Natural killer cell (primary cell): ENCODE data around the gene GDF11. TPM values are rescaled to one million over a fixed set of nuclear protein-coding genes. Genes with fewer than 3 reads are reported as not detected.

Source experiments
- ATAC-seq, 3 donors: fragments of 150-1000 bp in 2 of 3; fragments of 200-7000 bp in 1 of 3; cut with Tn5 transposase; 1 replicate in 1 of 3; 2 replicates in 2 of 3; pipeline ENCODE4 v1.10.0; 2021; ENCODE audit warnings: mild to moderate bottlenecking in 2 of 3, moderate library complexity in 2 of 3
- DNase-seq, 2 donors: peaks; one replicate each; pipeline versions ENCODE4 v3.0.0 to v3.0.0-alpha.2; 2013 to 2021; ENCODE audit warnings: mixed read lengths in 1 of 2
- H3K27ac ChIP-seq: one replicate; pipeline ENCODE4 v1.5.1; 2013; ENCODE audit warnings: mild to moderate bottlenecking, low read length
- H3K27me3 ChIP-seq: one replicate; pipeline ENCODE4 v1.6.1; 2013; ENCODE audit warnings: low read length; ENCODE audit not compliant: control insufficient read depth, insufficient read depth
- H3K36me3 ChIP-seq: one replicate; pipeline ENCODE4 v1.6.1; 2013; ENCODE audit warnings: low read length; ENCODE audit not compliant: control insufficient read depth, insufficient read depth
- H3K4me1 ChIP-seq: one replicate; pipeline ENCODE4 v1.6.1; 2013; ENCODE audit warnings: low read length; ENCODE audit not compliant: control insufficient read depth, insufficient read depth
- H3K4me3 ChIP-seq: one replicate; pipeline ENCODE4 v1.5.1; 2013; ENCODE audit warnings: low read length
- H3K9me3 ChIP-seq: one replicate; pipeline ENCODE4 v1.6.1; 2013; ENCODE audit warnings: low read length; ENCODE audit not compliant: control insufficient read depth, insufficient read depth
- H3K27ac Mint-ChIP-seq, 2 donors: one replicate each; pipeline ENCODE4 v1.8.0; 2022; ENCODE audit warnings: mild to moderate bottlenecking in 2 of 2, mixed read lengths in 2 of 2, moderate library complexity in 1 of 2
- H3K27me3 Mint-ChIP-seq, 2 donors: one replicate each; pipeline ENCODE4 v1.8.0; 2022; ENCODE audit warnings: low read depth in 2 of 2, mixed read lengths in 2 of 2
- H3K36me3 Mint-ChIP-seq: one replicate; pipeline ENCODE4 v1.8.0; 2022; ENCODE audit warnings: mixed read lengths
- H3K4me1 Mint-ChIP-seq, 2 donors: one replicate each; pipeline ENCODE4 v1.8.0; 2022; ENCODE audit warnings: mixed read lengths in 2 of 2
- H3K4me3 Mint-ChIP-seq: one replicate; pipeline ENCODE4 v1.8.0; 2022; ENCODE audit warnings: mild to moderate bottlenecking, moderate library complexity, mixed read lengths
- H3K9me3 Mint-ChIP-seq, 2 donors: one replicate each; pipeline ENCODE4 v1.8.0; 2022; ENCODE audit warnings: mixed read lengths in 2 of 2
- WGBS: methylation state at CpG from one replicate; pipeline ENCODE4 v1.1.7; 2013; ENCODE audit warnings: missing lambda C conversion rate; ENCODE audit not compliant: insufficient coverage; 5-methylcytosine and 5-hydroxymethylcytosine counted together
- intact Hi-C: fragments of 100-400 bp; cut with micrococcal nuclease; formaldehyde crosslinking; loops from one replicate; pipeline ENCODE4 v1.14.2; 2022
- total RNA-seq, 4 donors: library from RNA; stranded (reverse); fragments of 120-200 nt in 1 of 4; gene quantifications; one replicate each; pipeline versions ENCODE4 v1.2.3 to v1.2.4, GENCODE V29; 2013 to 2022
- TF ChIP-seq, protein P1 (sequence below): fragments of 200-600 bp; IDR thresholded peaks from one replicate; pipeline ENCODE4 v1.8.0; 2022; ENCODE audit warnings: antibody characterized with exemption

The GDF11 gene
- total RNA-seq, 3 donors from 2014 or later (not counting 1 experiment from before 2014, with no cell fraction given): 9.2 to 12.1 (median 10.2) TPM

- Mint-ChIP-seq H3K27me3 (no peaks in the 10 kb centered on the region), H3K4me3 (no peak overlapping the region), H3K36me3 (peaks cover 10% of the 10 kb centered on the region), H3K4me1 (peaks cover 33 to 37% of the 10 kb centered on the region in 2 donors), H3K27ac (peak overlapping the region in 1 of 2 donors; percentile 52), H3K9me3 (no peaks in the 10 kb centered on the region)
- H3K4me1 ChIP-seq: peaks cover 47% of the 10 kb centered on the region
- H3K36me3 ChIP-seq: peaks cover 37% of the 10 kb centered on the region
- H3K9me3 ChIP-seq: no peaks in the 10 kb centered on the region
- intact Hi-C loops: loop anchor here (1.0 kb wide), 1 partner anchor 15 kb away; no protein-coding TSS in a partner anchor
- WGBS: 92% methylated on average over 10 of the region's 10 CpGs
- no peaks in the 10 kb centered on the region for H3K27me3 ChIP-seq
- TF ChIP-seq, protein P1, sequence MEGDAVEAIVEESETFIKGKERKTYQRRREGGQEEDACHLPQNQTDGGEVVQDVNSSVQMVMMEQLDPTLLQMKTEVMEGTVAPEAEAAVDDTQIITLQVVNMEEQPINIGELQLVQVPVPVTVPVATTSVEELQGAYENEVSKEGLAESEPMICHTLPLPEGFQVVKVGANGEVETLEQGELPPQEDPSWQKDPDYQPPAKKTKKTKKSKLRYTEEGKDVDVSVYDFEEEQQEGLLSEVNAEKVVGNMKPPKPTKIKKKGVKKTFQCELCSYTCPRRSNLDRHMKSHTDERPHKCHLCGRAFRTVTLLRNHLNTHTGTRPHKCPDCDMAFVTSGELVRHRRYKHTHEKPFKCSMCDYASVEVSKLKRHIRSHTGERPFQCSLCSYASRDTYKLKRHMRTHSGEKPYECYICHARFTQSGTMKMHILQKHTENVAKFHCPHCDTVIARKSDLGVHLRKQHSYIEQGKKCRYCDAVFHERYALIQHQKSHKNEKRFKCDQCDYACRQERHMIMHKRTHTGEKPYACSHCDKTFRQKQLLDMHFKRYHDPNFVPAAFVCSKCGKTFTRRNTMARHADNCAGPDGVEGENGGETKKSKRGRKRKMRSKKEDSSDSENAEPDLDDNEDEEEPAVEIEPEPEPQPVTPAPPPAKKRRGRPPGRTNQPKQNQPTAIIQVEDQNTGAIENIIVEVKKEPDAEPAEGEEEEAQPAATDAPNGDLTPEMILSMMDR: no peak
- DNase-seq (no peak), ATAC-seq (no peak)
- no peak overlapping the region for H3K4me3 ChIP-seq
- H3K27ac ChIP-seq: no peak overlapping the region
Measured at GRCh38 chr12:55723516-55724225, 19.3 kb upstream of the GDF11 start.

GRCh38 chr12:55724226-55724939 is 18.5 kb upstream of the GDF11 start:
- Histone ChIP-seq H3K27me3 (no peaks in the 10 kb centered on the region), H3K4me3 (no peak overlapping the region), H3K27ac (no peak overlapping the region), H3K9me3 (no peaks in the 10 kb centered on the region), H3K4me1 (peaks cover 50% of the 10 kb centered on the region), H3K36me3 (peaks cover 32% of the 10 kb centered on the region)
- H3K27me3 Mint-ChIP-seq: no peaks in the 10 kb centered on the region
- peak overlapping the region; percentile 56 to 95 for H3K27ac Mint-ChIP-seq
- intact Hi-C loops: loop anchor here (1.0 kb wide), 1 partner anchor 14 kb away; no protein-coding TSS in a partner anchor
- no peaks in the 10 kb centered on the region for H3K9me3 Mint-ChIP-seq
- ATAC-seq (peak; percentile 49 to 60 (median 49)), DNase-seq (peak; percentile 66 to 79)
- WGBS: 72% methylated on average over 9 of the region's 11 CpGs
- H3K4me3 Mint-ChIP-seq: peak overlapping the region; percentile 30
- TF ChIP-seq, protein P1: peak; percentile 61
- H3K4me1 Mint-ChIP-seq: peaks cover 34 to 40% of the 10 kb centered on the region in 2 donors
- H3K36me3 Mint-ChIP-seq: peaks cover 10% of the 10 kb centered on the region

DNA sequence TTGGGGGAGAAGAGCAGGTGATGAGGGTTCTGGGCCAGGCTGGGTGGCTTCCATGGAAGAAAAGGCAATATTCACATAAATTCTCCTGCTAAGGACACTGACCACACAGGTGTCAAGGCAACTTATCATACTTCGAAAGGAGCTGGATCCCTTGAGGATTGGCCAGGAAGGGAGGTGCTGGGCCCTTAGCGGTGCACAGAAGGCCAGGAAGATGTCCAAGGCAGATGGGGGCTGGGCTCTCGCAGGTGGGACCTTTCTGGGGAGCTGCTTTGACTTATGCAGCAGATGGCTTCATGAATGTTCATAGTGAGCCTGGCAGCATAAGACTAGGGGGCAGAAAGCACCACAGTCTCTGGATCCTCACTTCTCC is 18.0 kb upstream of the GDF11 start:
- intact Hi-C loops: loop anchor here (1.0 to 5.0 kb wide), 2 partner anchors 13 to 207 kb away; partner anchors contain the start of gene DGKA
- no peak overlapping the region for H3K27ac ChIP-seq
- H3K4me1 Mint-ChIP-seq: peaks cover 39 to 46% of the 10 kb centered on the region in 2 donors

More for the DNA sequence above, 18.0 kb upstream of the GDF11 start:
- no peak overlapping the region for H3K4me3 ChIP-seq
- no peaks in the 10 kb centered on the region for H3K27me3 ChIP-seq
- H3K36me3 ChIP-seq: peaks cover 29% of the 10 kb centered on the region
- ATAC-seq (no peak), DNase-seq (no peak)
- H3K9me3 Mint-ChIP-seq: no peaks in the 10 kb centered on the region
- peak overlapping the region; percentile 30 for H3K4me3 Mint-ChIP-seq
- peak overlapping the region; percentile 56 to 95 for H3K27ac Mint-ChIP-seq
- peaks cover 10% of the 10 kb centered on the region for H3K36me3 Mint-ChIP-seq
- H3K9me3 ChIP-seq: no peaks in the 10 kb centered on the region
- WGBS: 89% methylated on average over 3 of the region's 3 CpGs
- TF ChIP-seq, protein P1: no peak
- peaks cover 54% of the 10 kb centered on the region for H3K4me1 ChIP-seq
- H3K27me3 Mint-ChIP-seq: no peaks in the 10 kb centered on the region
